Aorta (tissue), 5 donors: ENCODE measurements around the gene SPAG9. TPM values are rescaled to one million over a fixed set of nuclear protein-coding genes. Genes with fewer than 3 reads are reported as not detected.

ENCODE experiments used
- ATAC-seq: fragments of 200-7000 bp; cut with Tn5 transposase; one replicate; pipeline ENCODE4 v1.9.1; 2022; ENCODE audit warnings: moderate library complexity; ENCODE audit not compliant: low FRiP score
- DNase-seq, 2 donors: peaks; one replicate each; pipeline ENCODE4 v3.0.0-alpha.2; 2020
- H3K27ac ChIP-seq, 2 donors: one replicate each; pipeline ENCODE4 v1.5.1; 2013; ENCODE audit warnings: low read length in 2 of 2, mild to moderate bottlenecking in 2 of 2, moderate library complexity in 2 of 2, control low read depth in 1 of 2, inconsistent platforms in 1 of 2, low read depth in 1 of 2
- H3K27me3 ChIP-seq, 2 donors: one replicate each; pipeline ENCODE4 v1.6.1; 2013; ENCODE audit warnings: control low read depth in 1 of 2, low read length in 1 of 2, mild to moderate bottlenecking in 1 of 2, moderate library complexity in 1 of 2; ENCODE audit not compliant: insufficient read depth in 2 of 2, control insufficient read depth in 1 of 2
- H3K36me3 ChIP-seq, 2 donors: one replicate each; pipeline ENCODE4 v1.6.1; 2013; ENCODE audit warnings: control low read depth in 1 of 2, low read length in 1 of 2, mild to moderate bottlenecking in 1 of 2; ENCODE audit not compliant: insufficient read depth in 2 of 2, control insufficient read depth in 1 of 2
- H3K4me1 ChIP-seq, 2 donors: one replicate each; pipeline ENCODE4 v1.6.1; 2013; ENCODE audit warnings: low read length in 2 of 2, control low read depth in 1 of 2, mild to moderate bottlenecking in 1 of 2, moderate library complexity in 1 of 2; ENCODE audit not compliant: insufficient read depth in 2 of 2, control insufficient read depth in 1 of 2
- H3K4me3 ChIP-seq, 2 donors: one replicate each; pipeline ENCODE4 v1.5.1; 2013; ENCODE audit warnings: low read length in 2 of 2, control low read depth in 1 of 2, mild to moderate bottlenecking in 1 of 2
- H3K9me3 ChIP-seq: one replicate; pipeline ENCODE4 v1.6.1; 2013; ENCODE audit warnings: mild to moderate bottlenecking, low read length; ENCODE audit not compliant: control insufficient read depth
- WGBS, 2 donors: extraction: QIAGEN DNeasy Blood & Tissue Kit; methylation state at CpG; one replicate each; pipeline ENCODE4 v1.1.7; 2013; 5-methylcytosine and 5-hydroxymethylcytosine counted together
- intact Hi-C, 2 donors: fragments of 100-400 bp; cut with DNase I; formaldehyde crosslinking; loops; one replicate each; pipeline versions ENCODE4 v1.14.2 to v1.15.0; 2022
- polyA plus RNA-seq, 2 donors: library from polyadenylated mRNA; stranded (reverse); fragments of 200-250 nt; gene quantifications; one replicate each; pipeline ENCODE4 v1.2.3, GENCODE V29; 2013
- total RNA-seq, 2 donors: library from RNA; stranded (reverse); fragmentation: NEBNext Ultra II Directional; extraction: Animal tissue kit (Norgen Biotek cat#: 25700); gene quantifications; one replicate each; pipeline ENCODE4 v1.2.1, GENCODE V29; 2021
- donor health status: healthy with polysubstance abuse.
- donor health status: Bipolar disorder and iron deficiency.
- donor health status: DM: no; HTN: no; CAD: no.
- donor health status: DM: no; HTN: no; CAD: no.
- donor health status: DM: yes; HTN: yes; CAD: no.

Gene SPAG9
- total and polyA plus RNA-seq, 4 donors: 20.7 to 151 (median 85.6) TPM

- Histone ChIP-seq H3K4me3 (no peak overlapping the region), H3K9me3 (no peaks in the 10 kb centered on the region), H3K27me3 (no peaks in the 10 kb centered on the region), H3K27ac (no peak overlapping the region), H3K36me3 (peaks cover 0 to 8% of the 10 kb centered on the region in 2 donors), H3K4me1 (no peaks in the 10 kb centered on the region)
- DNase-seq (no peak), ATAC-seq (no peak)
- intact Hi-C loops: no loop called here
- 56 to 68% methylated on average over 1 of the region's 1 CpG for WGBS, 2 donors
Observed at GRCh38 chr17:50986989-50987660, 133.5 kb downstream of the SPAG9 start.

DNA sequence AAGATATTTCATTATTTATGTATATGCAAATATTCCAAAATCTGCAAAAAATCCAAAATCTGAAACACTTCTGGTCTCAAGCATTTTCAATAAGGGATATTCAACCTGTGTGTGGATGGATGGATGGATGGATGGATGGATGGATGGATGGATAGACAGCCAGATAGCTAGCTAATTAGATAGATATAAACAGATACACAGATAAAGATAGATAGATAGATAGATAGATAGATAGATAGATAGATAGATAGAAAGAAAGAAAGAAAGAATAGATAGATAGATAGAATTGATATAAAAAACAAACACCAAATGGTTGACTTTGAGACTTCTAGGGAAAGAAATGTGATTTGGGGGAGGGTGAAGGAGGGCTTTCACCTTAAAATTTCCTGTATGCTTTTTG lies 139.4 kb downstream of the SPAG9 start:
- no peak overlapping the region for H3K4me3 ChIP-seq
- peaks cover 7 to 8% of the 10 kb centered on the region in 2 donors for H3K36me3 ChIP-seq
- intact Hi-C loops: no loop called here
- H3K4me1 ChIP-seq: no peaks in the 10 kb centered on the region
- ATAC-seq (no peak), DNase-seq (no peak)
- H3K27ac ChIP-seq: no peak overlapping the region
- H3K27me3 ChIP-seq: no peaks in the 10 kb centered on the region
- no peaks in the 10 kb centered on the region for H3K9me3 ChIP-seq

DNA sequence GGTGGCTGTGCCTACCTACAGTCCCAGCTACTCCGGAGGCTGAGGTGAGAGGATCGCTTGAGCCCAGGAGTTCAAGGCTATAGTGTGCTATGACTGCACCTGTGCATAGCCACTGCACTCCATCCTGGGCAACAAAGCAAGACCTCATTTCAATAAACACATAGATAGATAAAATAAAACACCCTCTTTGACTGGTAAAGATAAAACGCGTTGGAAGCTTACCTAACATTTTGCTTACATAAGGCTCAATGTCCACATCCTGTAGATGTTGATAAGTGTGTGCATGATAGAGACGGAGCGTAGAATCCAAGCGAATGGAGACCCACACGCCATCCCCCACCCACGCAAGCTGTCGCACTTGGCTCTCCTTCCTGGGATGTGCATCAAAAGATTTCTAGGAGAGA lies 141.1 kb downstream of the SPAG9 start:
- no peaks in the 10 kb centered on the region for H3K4me1 ChIP-seq
- DNase-seq (no peak), ATAC-seq (no peak)
- H3K27ac ChIP-seq: no peak overlapping the region
- H3K4me3 ChIP-seq: no peak overlapping the region
- WGBS, 2 donors: 91 to 92% methylated on average over 10 of the region's 10 CpGs
- H3K36me3 ChIP-seq: peaks cover 4 to 10% of the 10 kb centered on the region in 2 donors
- H3K9me3 ChIP-seq: no peaks in the 10 kb centered on the region
- intact Hi-C loops: no loop called here
- H3K27me3 ChIP-seq: no peaks in the 10 kb centered on the region

- Histone ChIP-seq H3K27ac (no peak overlapping the region), H3K4me1 (no peaks in the 10 kb centered on the region), H3K36me3 (peaks cover 4 to 15% of the 10 kb centered on the region in 2 donors), H3K4me3 (no peak overlapping the region), H3K9me3 (no peaks in the 10 kb centered on the region), H3K27me3 (no peaks in the 10 kb centered on the region)
- WGBS, 2 donors: 77 to 79% methylated on average over 4 of the region's 4 CpGs
- ATAC-seq (no peak), DNase-seq (no peak)
- intact Hi-C loops: no loop called here
Observed at GRCh38 chr17:50977487-50978159, 143.0 kb downstream of the SPAG9 start.

- Histone ChIP-seq H3K27ac (no peak overlapping the region), H3K27me3 (no peaks in the 10 kb centered on the region), H3K4me1 (no peaks in the 10 kb centered on the region), H3K4me3 (no peak overlapping the region), H3K36me3 (peaks cover 4 to 18% of the 10 kb centered on the region in 2 donors), H3K9me3 (no peaks in the 10 kb centered on the region)
- ATAC-seq (no peak), DNase-seq (no peak)
- intact Hi-C loops: no loop called here
- WGBS, 2 donors: 25 to 34% methylated on average over 2 of the region's 2 CpGs
Observed at GRCh38 chr17:50976951-50977472, 143.7 kb downstream of the SPAG9 start.

DNA sequence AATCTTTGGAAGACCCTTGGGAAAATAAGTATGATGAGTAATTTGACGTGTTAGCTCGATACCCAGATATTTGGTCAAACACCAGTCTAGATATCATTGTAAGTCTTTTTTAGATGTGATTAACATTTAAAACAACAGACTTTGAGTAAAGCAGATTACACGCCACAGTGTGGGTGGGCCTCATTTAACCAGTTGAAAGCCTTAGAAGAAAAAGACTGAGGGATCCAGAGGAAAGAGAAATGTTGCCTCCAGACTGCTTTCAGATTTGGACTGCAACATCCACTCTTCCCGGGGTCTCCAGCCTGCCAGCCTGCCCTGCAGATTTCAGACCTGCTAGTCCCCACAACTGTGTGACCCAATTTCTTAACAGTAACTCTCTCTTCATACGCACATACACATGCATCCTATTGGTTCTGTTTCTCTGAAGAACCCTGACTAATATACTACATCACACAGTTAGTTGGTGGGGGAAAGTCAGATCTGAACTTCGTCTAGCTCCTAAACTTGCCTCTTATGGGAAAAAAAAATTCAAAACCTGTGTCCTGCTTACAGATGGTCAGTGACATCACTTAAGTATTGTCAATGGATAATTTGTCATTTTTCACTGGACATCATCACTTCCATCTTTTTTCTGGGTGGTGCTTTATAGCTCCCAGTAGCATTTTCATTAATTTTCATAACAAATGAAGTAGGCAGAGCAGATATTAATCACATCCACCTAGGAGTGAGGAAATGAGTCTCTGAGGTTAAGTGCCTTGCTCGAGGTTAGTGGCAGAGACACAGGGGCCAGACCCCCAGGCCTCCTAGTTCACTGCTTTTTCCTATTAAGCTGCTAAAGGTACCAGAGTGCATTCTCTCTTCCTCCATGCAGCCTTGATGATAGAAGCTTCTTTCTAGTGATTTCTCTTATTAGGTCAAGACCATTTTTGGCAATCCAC lies 146.8 kb downstream of the SPAG9 start:
- Histone ChIP-seq H3K4me3 (no peak overlapping the region), H3K27ac (no peak overlapping the region), H3K9me3 (no peaks in the 10 kb centered on the region), H3K4me1 (no peaks in the 10 kb centered on the region), H3K27me3 (no peaks in the 10 kb centered on the region), H3K36me3 (peaks cover 3 to 15% of the 10 kb centered on the region in 2 donors)
- ATAC-seq: no peak
- 77 to 84% methylated on average over 7 of the region's 7 CpGs for WGBS, 2 donors
- DNase-seq: no peak
- intact Hi-C loops: loop anchor here in 1 of 2 donors (5.0 kb wide), 1 partner anchor 492 kb away; no protein-coding TSS in a partner anchor

DNA sequence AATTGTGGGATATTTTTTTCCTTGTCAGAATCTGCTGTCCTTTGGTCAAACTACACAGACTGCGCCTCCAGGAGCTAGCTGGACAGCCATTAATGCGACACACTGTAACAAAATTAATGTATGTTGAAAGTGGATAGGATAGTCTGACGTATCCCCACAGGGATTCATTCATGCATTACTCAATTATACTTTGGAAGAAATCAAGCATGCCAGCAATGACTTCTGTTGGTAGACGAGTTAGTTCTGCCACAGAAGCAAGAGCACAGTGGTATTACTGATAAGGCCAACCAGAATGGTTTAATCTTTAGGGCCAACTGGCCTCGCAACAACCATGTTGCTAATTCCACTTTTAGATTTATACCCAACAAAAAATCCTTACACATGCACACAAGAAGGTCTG lies 148.1 kb downstream of the SPAG9 start:
- Histone ChIP-seq H3K4me3 (no peak overlapping the region), H3K4me1 (no peaks in the 10 kb centered on the region), H3K27me3 (no peaks in the 10 kb centered on the region), H3K36me3 (peaks cover 0 to 10% of the 10 kb centered on the region in 2 donors), H3K9me3 (no peaks in the 10 kb centered on the region), H3K27ac (no peak overlapping the region)
- DNase-seq (no peak), ATAC-seq (no peak)
- intact Hi-C loops: loop anchor here in 1 of 2 donors (5.0 kb wide), 1 partner anchor 490 kb away; no protein-coding TSS in a partner anchor
- WGBS, 2 donors: 81 to 82% methylated on average over 5 of the region's 5 CpGs

GRCh38 chr17:50967795-50968194 lies 152.9 kb downstream of the SPAG9 start:
- H3K36me3 ChIP-seq: peaks cover 0 to 4% of the 10 kb centered on the region in 2 donors
- H3K4me1 ChIP-seq: no peaks in the 10 kb centered on the region
- intact Hi-C loops: no loop called here
- no peak overlapping the region for H3K4me3 ChIP-seq
- peak overlapping the region in 1 of 2 donors; percentile 85 for H3K27ac ChIP-seq
- no peaks in the 10 kb centered on the region for H3K9me3 ChIP-seq
- H3K27me3 ChIP-seq: no peaks in the 10 kb centered on the region
- ATAC-seq: peak; percentile 83
- WGBS, 2 donors: 3 to 4% methylated on average over 1 of the region's 1 CpG
- DNase-seq: no peak
